HL-60/S4 (cell line): ENCODE results near the gene LIF.

ENCODE experiments used
- in situ Hi-C: fragments of 300-500 bp; cut with MboI; formaldehyde crosslinking; loops from 2 replicates; pipeline ENCODE4 v1.14.3; 2022; ENCODE audit warnings: low sequenced_read_pairs

Gene LIF

GRCh38 chr22:30284666-30285065, 38.1 kb upstream of the LIF start:
- in situ Hi-C loops, result no loop called here

GRCh38 chr22:30284172-30284571, 37.6 kb upstream of the LIF start:
- in situ Hi-C loops, result no loop called here

- in situ Hi-C loops, result no loop called here
Observed at GRCh38 chr22:30283342-30283741, 36.8 kb upstream of the LIF start.

GRCh38 chr22:30282616-30283046, 36.1 kb upstream of the LIF start:
- in situ Hi-C loops, result no loop called here

- in situ Hi-C loops, result no loop called here
Observed at GRCh38 chr22:30280505-30280904, 33.9 kb upstream of the LIF start.

GRCh38 chr22:30279932-30280331, 33.4 kb upstream of the LIF start:
- in situ Hi-C loops, result no loop called here

GRCh38 chr22:30279046-30279788, 32.7 kb upstream of the LIF start:
- in situ Hi-C loops, result no loop called here

GRCh38 chr22:30277547-30278344, 31.2 kb upstream of the LIF start:
- in situ Hi-C loops, result no loop called here

GRCh38 chr22:30276039-30276438, 29.5 kb upstream of the LIF start:
- in situ Hi-C loops, result no loop called here

- in situ Hi-C loops, result no loop called here
Observed at GRCh38 chr22:30275625-30276024, 29.1 kb upstream of the LIF start.

GRCh38 chr22:30274437-30274812, 27.9 kb upstream of the LIF start:
- in situ Hi-C loops, result no loop called here

GRCh38 chr22:30273711-30274436, 27.3 kb upstream of the LIF start:
- in situ Hi-C loops, result no loop called here

GRCh38 chr22:30272781-30273601, 26.4 kb upstream of the LIF start:
- in situ Hi-C loops, result no loop called here

- in situ Hi-C loops, result no loop called here
Observed at GRCh38 chr22:30270832-30271231, 24.3 kb upstream of the LIF start.

GRCh38 chr22:30268331-30268730, 21.8 kb upstream of the LIF start:
- in situ Hi-C loops, result loop anchor here (10.0 kb wide), 1 partner anchor 116 kb away; the partner anchor contains the start of gene RNF215

- in situ Hi-C loops, result loop anchor here (10.0 kb wide), 1 partner anchor 117 kb away; the partner anchor contains the start of gene RNF215
Observed at GRCh38 chr22:30267382-30268302, 21.1 kb upstream of the LIF start.

GRCh38 chr22:30266445-30267381, 20.2 kb upstream of the LIF start, which contains the start of gene OSM:
OSM (minus strand) TSS chr22:30266851; CDS start chr22:30266799, 52 bp downstream.
- in situ Hi-C loops, result loop anchor here (10.0 kb wide), 1 partner anchor 118 kb away; the partner anchor contains the start of gene RNF215

GRCh38 chr22:30265823-30266444, 19.4 kb upstream of the LIF start:
- in situ Hi-C loops, result loop anchor here (10.0 kb wide), 1 partner anchor 119 kb away; the partner anchor contains the start of gene RNF215
